Smooth muscle cell (in vitro differentiated cells): Measurements from ENCODE around the gene RBM20. TPM values are rescaled to one million over a fixed set of nuclear protein-coding genes. Genes with fewer than 3 reads are reported as not detected.

Experiments
- DNase-seq: peaks from one replicate; lab custom pipeline; 2025; ENCODE audit not compliant: unreplicated experiment; lab: John Stamatoyannopoulos, UW
- H2AFZ ChIP-seq: fragments of 200-600 bp; sonication (generic); 2 replicates; pipeline ENCODE4 v1.6.0; 2016; ENCODE audit warnings: antibody characterized with exemption, low read depth, mild to moderate bottlenecking
- H3F3A ChIP-seq: fragments of 200-600 bp; sonication (generic); 2 replicates; pipeline ENCODE4 v1.6.0; 2017; ENCODE audit warnings: antibody characterized with exemption, low read depth
- H3K27ac ChIP-seq: fragments of 200-600 bp; sonication (generic); 2 replicates; pipeline ENCODE4 v1.5.1; 2016; ENCODE audit warnings: low read depth, mild to moderate bottlenecking
- H3K27me3 ChIP-seq: fragments of 200-600 bp; sonication (generic); 2 replicates; pipeline ENCODE4 v1.6.1; 2016; ENCODE audit warnings: low read depth, mild to moderate bottlenecking
- H3K36me3 ChIP-seq: fragments of 200-600 bp; sonication (generic); 2 replicates; pipeline ENCODE4 v1.5.1; 2016; ENCODE audit warnings: low read depth
- H3K4me1 ChIP-seq: fragments of 200-600 bp; sonication (generic); 2 replicates; pipeline ENCODE4 v1.5.1; 2016; ENCODE audit warnings: low read depth
- H3K4me2 ChIP-seq: fragments of 200-600 bp; sonication (generic); 2 replicates; pipeline ENCODE4 v1.6.0; 2016; ENCODE audit warnings: mild to moderate bottlenecking
- H3K4me3 ChIP-seq: fragments of 200-600 bp; sonication (generic); 2 replicates; pipeline ENCODE4 v1.5.1; 2016; ENCODE audit warnings: mild to moderate bottlenecking
- H3K79me2 ChIP-seq: fragments of 200-600 bp; sonication (generic); 2 replicates; pipeline ENCODE4 v1.6.0; 2016; ENCODE audit warnings: low read depth, mild to moderate bottlenecking
- H3K9ac ChIP-seq: fragments of 200-600 bp; sonication (generic); 2 replicates; pipeline ENCODE4 v1.6.0; 2016; ENCODE audit warnings: low read depth
- H3K9me3 ChIP-seq: fragments of 200-600 bp; sonication (generic); replicated peaks from 2 replicates; pipeline ENCODE4 v1.5.1; 2016; ENCODE audit warnings: low read depth
- H4K20me1 ChIP-seq: fragments of 200-600 bp; sonication (generic); 2 replicates; pipeline ENCODE4 v1.6.0; 2016; ENCODE audit warnings: low read depth
- WGBS: methylation state at CpG from one replicate; pipeline ENCODE4 v1.1.7; 2016; ENCODE audit warnings: low lambda C conversion rate; 5-methylcytosine and 5-hydroxymethylcytosine counted together
- polyA plus RNA-seq: library from polyadenylated mRNA; unstranded; fragments of >200 nt; fragmentation: Nextera tagmentation; extraction: Ambion mirVana; gene quantifications from 2 replicates; pipeline ENCODE4 v1.2.1, GENCODE V29; 2016
- total RNA-seq: library from RNA; depleted of rRNA; stranded (reverse); fragments of >200 nt; gene quantifications from 2 replicates; pipeline ENCODE4 v1.2.3, GENCODE V29; 2014
- TF ChIP-seq, protein P1 (sequence below): fragments of 200-600 bp; sonication (generic); IDR thresholded peaks from 2 replicates; pipeline ENCODE4 v1.5.1; 2017; ENCODE audit warnings: borderline replicate concordance, mild to moderate bottlenecking, antibody characterized with exemption; ENCODE audit not compliant: insufficient read depth, poor library complexity, severe bottlenecking

Gene RBM20
- total and polyA plus RNA-seq, 2 experiments from 2014 or later = 0.09 TPM

DNA sequence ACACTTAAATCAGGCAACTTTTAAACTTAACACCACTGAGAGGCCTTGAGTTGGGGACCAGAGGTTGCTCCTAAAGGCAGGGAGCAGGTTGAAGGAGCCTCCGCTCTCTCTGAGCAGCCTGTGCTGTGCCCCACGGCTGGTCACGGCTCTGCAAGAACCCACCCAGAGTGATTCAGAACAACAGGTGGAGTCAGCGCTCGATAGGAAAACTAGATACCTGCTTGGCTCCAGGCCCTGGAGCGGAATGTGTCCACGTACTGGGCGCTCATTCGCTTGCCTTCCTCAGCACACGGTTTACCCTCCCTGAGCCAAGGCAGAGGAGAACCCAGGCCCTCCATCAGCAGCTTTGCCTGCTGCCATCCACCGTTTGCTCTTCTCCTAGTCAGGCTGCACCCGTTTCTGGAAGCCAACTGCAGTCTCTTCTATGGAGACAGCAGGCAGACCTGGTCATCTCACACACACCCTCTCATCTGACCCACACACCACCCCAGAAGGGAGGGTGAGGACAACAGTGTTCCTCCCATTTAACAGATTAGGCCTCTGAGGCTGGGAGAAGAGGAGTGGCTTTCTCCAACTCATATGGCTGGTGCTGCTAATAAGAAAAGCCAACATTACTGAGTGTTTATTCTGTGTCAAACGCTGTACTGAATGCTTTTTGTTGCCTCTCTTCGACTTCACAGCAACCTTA is 189.9 kb downstream of the RBM20 start:
- DNase-seq = no peak
- no peaks in the 10 kb centered on the region for H3K27me3 ChIP-seq
- H3K9ac ChIP-seq = no peak overlapping the region
- 94% methylated on average over 14 of the region's 14 CpGs for WGBS
- H3K27ac ChIP-seq = no peak overlapping the region
- no peaks in the 10 kb centered on the region for H4K20me1 ChIP-seq
- H3K4me1 ChIP-seq = peaks cover 6% of the 10 kb centered on the region
- no peaks in the 10 kb centered on the region for H3K9me3 ChIP-seq
- no peak overlapping the region for H3K4me3 ChIP-seq
- H3K36me3 ChIP-seq = no peaks in the 10 kb centered on the region
- no peak overlapping the region for H3K4me2 ChIP-seq
- peaks cover 3% of the 10 kb centered on the region for H3F3A ChIP-seq
- H2AFZ ChIP-seq = no peak overlapping the region
- H3K79me2 ChIP-seq = no peaks in the 10 kb centered on the region
- TF ChIP-seq, protein P1, sequence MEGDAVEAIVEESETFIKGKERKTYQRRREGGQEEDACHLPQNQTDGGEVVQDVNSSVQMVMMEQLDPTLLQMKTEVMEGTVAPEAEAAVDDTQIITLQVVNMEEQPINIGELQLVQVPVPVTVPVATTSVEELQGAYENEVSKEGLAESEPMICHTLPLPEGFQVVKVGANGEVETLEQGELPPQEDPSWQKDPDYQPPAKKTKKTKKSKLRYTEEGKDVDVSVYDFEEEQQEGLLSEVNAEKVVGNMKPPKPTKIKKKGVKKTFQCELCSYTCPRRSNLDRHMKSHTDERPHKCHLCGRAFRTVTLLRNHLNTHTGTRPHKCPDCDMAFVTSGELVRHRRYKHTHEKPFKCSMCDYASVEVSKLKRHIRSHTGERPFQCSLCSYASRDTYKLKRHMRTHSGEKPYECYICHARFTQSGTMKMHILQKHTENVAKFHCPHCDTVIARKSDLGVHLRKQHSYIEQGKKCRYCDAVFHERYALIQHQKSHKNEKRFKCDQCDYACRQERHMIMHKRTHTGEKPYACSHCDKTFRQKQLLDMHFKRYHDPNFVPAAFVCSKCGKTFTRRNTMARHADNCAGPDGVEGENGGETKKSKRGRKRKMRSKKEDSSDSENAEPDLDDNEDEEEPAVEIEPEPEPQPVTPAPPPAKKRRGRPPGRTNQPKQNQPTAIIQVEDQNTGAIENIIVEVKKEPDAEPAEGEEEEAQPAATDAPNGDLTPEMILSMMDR = no peak

GRCh38 chr10:110834629-110835301 is 190.6 kb downstream of the RBM20 start:
- Histone ChIP-seq H3K27ac (no peak overlapping the region), H3K36me3 (no peaks in the 10 kb centered on the region), H3K79me2 (no peaks in the 10 kb centered on the region), H3K4me2 (no peak overlapping the region), H3K9ac (no peak overlapping the region), H3K9me3 (no peaks in the 10 kb centered on the region), H3K4me1 (peaks cover 5% of the 10 kb centered on the region), H4K20me1 (no peaks in the 10 kb centered on the region), H2AFZ (no peak overlapping the region), H3F3A (peaks cover 3% of the 10 kb centered on the region), H3K27me3 (no peaks in the 10 kb centered on the region), H3K4me3 (no peak overlapping the region)
- 43% methylated on average over 6 of the region's 6 CpGs for WGBS
- TF ChIP-seq, protein P1 = no peak
- no peak for DNase-seq

GRCh38 chr10:110835841-110836240 is 191.7 kb downstream of the RBM20 start:
- H3K9ac ChIP-seq = no peak overlapping the region
- H3K27me3 ChIP-seq = no peaks in the 10 kb centered on the region
- no peak overlapping the region for H3K4me2 ChIP-seq
- H3K4me3 ChIP-seq = no peak overlapping the region
- no peak overlapping the region for H3K27ac ChIP-seq
- H3K9me3 ChIP-seq = no peaks in the 10 kb centered on the region
- no peak for DNase-seq
- H3F3A ChIP-seq = peaks cover 3% of the 10 kb centered on the region
- TF ChIP-seq, protein P1 = no peak
- H2AFZ ChIP-seq = no peak overlapping the region
- 79% methylated on average over 7 of the region's 7 CpGs for WGBS
- no peaks in the 10 kb centered on the region for H4K20me1 ChIP-seq
- peaks cover 5% of the 10 kb centered on the region for H3K4me1 ChIP-seq
- no peaks in the 10 kb centered on the region for H3K36me3 ChIP-seq
- no peaks in the 10 kb centered on the region for H3K79me2 ChIP-seq

GRCh38 chr10:110836706-110837105 is 192.6 kb downstream of the RBM20 start:
- no peaks in the 10 kb centered on the region for H3K36me3 ChIP-seq
- TF ChIP-seq, protein P1 = no peak
- no peak overlapping the region for H3K27ac ChIP-seq
- H3K27me3 ChIP-seq = no peaks in the 10 kb centered on the region
- H3F3A ChIP-seq = peaks cover 3% of the 10 kb centered on the region
- H2AFZ ChIP-seq = no peak overlapping the region
- no peak overlapping the region for H3K9ac ChIP-seq
- no peaks in the 10 kb centered on the region for H3K79me2 ChIP-seq
- H3K4me3 ChIP-seq = no peak overlapping the region
- no peak for DNase-seq
- 90% methylated on average over 3 of the region's 3 CpGs for WGBS
- H4K20me1 ChIP-seq = no peaks in the 10 kb centered on the region
- H3K4me2 ChIP-seq = no peak overlapping the region
- H3K9me3 ChIP-seq = no peaks in the 10 kb centered on the region
- peaks cover 5% of the 10 kb centered on the region for H3K4me1 ChIP-seq
